Amniotic epithelial cell (primary cell): ENCODE data around the gene EMID1.
"Not testable (repeated sequence)": the region's sequence is repeated elsewhere in the genome, so short reads cannot be mapped to it uniquely, and the experiment has no call there.

Experiments
- DNase-seq: peaks from one replicate; pipeline ENCODE4 v3.0.0-alpha.2; 2010; ENCODE audit warnings: low read depth

EMID1 gene

GRCh38 chr22:29211066-29211465 is 5.4 kb downstream of the EMID1 start:
- no peak for DNase-seq

- DNase-seq: no peak
These were observed 5.8 kb downstream of the EMID1 start for GRCh38 chr22:29211466-29211865.

- DNase-seq: no peak
These were observed 7.0 kb downstream of the EMID1 start for GRCh38 chr22:29212743-29213142.

- no peak for DNase-seq
These were observed 7.8 kb downstream of the EMID1 start for GRCh38 chr22:29213493-29213892.

- no peak for DNase-seq
These were observed 8.5 kb downstream of the EMID1 start for GRCh38 chr22:29214232-29214631.

- DNase-seq: no peak
These were observed 9.5 kb downstream of the EMID1 start for GRCh38 chr22:29215012-29215860.

GRCh38 chr22:29216011-29216872 is 10.5 kb downstream of the EMID1 start:
- no peak for DNase-seq

- peak; percentile 75 for DNase-seq
These were observed 11.4 kb downstream of the EMID1 start for GRCh38 chr22:29216873-29217666.

- DNase-seq: no peak
These were observed 12.4 kb downstream of the EMID1 start for GRCh38 chr22:29217827-29218757.

- no peak for DNase-seq
These were observed 13.2 kb downstream of the EMID1 start for GRCh38 chr22:29218758-29219408.

GRCh38 chr22:29219409-29219782 is 13.7 kb downstream of the EMID1 start:
- DNase-seq: not testable (repeated sequence)

- DNase-seq: no peak
These were observed 14.4 kb downstream of the EMID1 start for GRCh38 chr22:29219881-29220670.

GRCh38 chr22:29224121-29224858 is 18.6 kb downstream of the EMID1 start:
- no peak for DNase-seq

- no peak for DNase-seq
These were observed 19.2 kb downstream of the EMID1 start for GRCh38 chr22:29224859-29225410.

- no peak for DNase-seq
These were observed 19.9 kb downstream of the EMID1 start for GRCh38 chr22:29225422-29226090.

- no peak for DNase-seq
These were observed 20.8 kb downstream of the EMID1 start for GRCh38 chr22:29226351-29226981.

GRCh38 chr22:29230972-29231875 is 25.5 kb downstream of the EMID1 start:
- DNase-seq: no peak
